ENCODE measurements around the gene TOP2B. TPM values are rescaled to one million over a fixed set of nuclear protein-coding genes. Genes with fewer than 3 reads are reported as not detected.

TOP2B gene
- total RNA-seq, 1 donor from 2014 or later, result 154 TPM

DNA sequence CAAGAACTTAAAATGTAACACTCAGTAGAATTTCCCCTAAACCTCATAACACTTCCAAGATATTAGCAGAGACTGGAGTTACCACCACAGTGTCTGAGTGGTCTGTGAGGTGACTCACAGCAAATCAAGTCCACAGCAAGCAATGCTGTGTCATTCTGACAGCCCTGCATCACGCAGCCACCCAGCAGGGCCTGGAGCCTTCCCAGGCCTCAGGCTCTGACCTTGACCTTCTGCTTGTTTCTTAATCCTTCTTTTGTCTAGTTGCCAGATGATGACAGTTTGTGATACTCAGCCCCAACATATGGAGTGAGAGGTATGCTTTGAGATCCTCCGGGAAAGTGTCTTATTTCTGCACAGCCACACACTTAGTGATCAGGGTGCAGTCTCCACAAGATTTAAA lies 82.5 kb downstream of the TOP2B start:
- peak; percentile 67 for DNase-seq (ENCODE audit: low read depth)

GRCh38 chr3:25581823-25582222 lies 82.9 kb downstream of the TOP2B start:
- DNase-seq (ENCODE audit: low read depth), result no peak

DNA sequence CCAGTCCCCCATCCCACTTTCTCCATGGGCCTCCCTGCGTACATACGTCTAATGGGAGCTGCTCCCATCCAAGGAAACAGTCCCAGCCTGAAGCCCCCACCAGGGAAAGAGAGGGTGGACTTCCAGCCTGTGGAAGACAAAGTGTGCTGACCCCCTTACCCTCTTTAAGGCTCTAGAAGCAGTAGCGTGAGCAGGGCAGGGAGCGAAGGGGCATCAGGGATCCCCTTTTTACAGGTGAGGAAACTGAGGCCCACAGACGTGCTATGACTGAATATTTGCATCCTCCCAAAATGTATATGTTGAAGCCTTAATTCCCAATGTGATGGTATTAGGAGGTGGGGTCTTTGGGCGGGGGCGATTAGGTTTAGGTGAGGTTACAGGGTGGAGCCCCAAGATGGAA lies 83.4 kb downstream of the TOP2B start:
- DNase-seq (ENCODE audit: low read depth), result no peak

- no peak for DNase-seq (ENCODE audit: low read depth)
Observed at GRCh38 chr3:25580534-25580933, 84.2 kb downstream of the TOP2B start.

- DNase-seq (ENCODE audit: low read depth), result no peak
Observed at GRCh38 chr3:25578059-25578458, 86.6 kb downstream of the TOP2B start.

DNA sequence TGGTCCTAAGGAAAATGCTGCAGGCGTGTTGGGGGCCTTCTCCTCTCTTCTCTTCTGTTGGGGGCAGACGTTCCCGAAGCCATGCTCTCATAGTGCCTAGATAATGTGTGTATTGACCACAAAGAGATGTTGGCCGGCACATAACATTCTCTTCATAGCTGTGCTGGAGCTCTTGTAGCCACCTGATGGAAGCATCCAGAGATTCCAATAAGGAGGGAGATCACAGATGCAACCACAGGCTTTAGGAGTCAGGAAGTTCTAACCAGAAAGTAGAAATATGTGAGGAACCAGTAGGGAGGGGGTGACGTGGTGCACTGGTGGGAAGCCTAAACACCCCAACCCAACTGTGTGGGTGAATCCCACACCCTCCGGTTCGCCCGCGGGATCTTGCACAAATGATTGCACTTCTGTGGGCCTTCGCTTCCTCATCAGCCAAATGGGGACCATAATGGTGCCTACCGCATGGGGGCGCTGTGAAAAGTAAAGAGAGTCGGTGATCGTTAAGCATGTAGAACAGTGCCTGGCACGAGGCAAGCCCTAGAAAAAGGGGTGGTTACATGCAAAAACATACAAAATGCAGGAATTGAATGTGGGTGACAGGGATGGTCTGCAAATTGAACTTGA lies 87.8 kb downstream of the TOP2B start:
- no peak for DNase-seq (ENCODE audit: low read depth)

DNA sequence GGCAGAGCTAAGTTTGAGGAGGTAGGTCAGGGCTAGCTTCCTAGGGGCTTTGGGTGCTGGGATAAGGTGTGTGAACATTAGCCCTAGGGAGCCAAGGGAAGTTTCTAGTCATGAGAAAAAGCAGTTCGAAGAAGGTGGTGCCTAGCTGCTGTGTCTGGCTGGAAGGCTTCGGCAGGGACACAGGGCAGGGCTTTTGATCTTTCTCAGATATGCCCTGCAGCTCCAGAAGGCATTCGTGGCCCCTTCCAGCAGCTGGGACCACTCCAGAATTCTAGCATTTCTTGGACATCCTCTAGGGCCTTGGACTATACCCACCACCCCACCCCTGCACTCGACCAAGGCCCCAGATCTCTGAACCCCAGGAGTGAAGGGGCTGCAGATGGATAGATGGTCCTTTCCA lies 88.6 kb downstream of the TOP2B start:
- DNase-seq (ENCODE audit: low read depth), result no peak

DNA sequence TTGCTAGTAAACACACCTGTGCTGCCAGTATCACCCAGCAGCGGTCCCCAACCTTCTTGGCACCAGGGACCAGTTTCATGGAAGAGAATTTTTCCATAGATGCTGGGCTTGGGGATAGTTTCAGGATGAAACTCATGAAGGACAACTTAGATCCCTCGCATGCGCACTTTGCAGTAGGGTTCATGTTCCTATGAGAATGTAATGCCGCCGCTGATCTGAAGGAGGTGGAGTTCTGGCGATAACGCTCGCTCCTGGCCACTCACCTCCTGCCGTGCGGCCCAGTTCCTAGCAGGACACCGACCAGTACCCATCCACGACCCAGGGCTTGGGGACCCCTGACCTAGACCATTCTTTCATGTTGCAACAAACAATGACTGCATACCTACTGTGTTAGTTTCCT lies 89.7 kb downstream of the TOP2B start:
- no peak for DNase-seq (ENCODE audit: low read depth)

DNA sequence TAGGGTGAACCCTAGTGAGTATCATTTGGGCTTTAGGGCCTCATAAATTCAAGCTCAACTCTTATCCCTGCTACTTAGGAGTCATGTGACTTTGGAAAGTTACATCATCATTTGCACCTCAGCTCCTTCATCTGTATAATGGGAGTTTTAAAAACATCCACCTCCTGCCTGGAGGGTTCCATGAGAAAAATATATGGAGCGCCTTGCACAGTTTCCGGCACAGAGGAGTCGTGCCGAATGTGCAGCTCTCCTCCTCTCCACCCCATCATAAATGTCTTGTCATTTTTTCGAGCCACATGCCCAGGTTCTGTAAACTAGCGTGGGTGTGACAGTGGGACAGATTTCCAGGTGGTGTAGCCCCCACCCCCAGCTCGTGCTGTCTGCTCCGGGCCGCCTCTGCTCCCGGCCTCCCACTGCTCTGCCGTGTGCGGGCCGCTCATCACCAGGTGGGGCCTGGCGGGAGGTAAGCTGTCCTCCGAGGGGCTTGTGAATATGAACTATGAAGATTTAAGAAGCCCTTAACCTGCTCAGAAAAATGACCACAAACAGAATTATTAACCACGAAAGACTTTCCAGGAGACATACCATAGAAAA lies 90.4 kb downstream of the TOP2B start:
- no peak for DNase-seq (ENCODE audit: low read depth)

DNA sequence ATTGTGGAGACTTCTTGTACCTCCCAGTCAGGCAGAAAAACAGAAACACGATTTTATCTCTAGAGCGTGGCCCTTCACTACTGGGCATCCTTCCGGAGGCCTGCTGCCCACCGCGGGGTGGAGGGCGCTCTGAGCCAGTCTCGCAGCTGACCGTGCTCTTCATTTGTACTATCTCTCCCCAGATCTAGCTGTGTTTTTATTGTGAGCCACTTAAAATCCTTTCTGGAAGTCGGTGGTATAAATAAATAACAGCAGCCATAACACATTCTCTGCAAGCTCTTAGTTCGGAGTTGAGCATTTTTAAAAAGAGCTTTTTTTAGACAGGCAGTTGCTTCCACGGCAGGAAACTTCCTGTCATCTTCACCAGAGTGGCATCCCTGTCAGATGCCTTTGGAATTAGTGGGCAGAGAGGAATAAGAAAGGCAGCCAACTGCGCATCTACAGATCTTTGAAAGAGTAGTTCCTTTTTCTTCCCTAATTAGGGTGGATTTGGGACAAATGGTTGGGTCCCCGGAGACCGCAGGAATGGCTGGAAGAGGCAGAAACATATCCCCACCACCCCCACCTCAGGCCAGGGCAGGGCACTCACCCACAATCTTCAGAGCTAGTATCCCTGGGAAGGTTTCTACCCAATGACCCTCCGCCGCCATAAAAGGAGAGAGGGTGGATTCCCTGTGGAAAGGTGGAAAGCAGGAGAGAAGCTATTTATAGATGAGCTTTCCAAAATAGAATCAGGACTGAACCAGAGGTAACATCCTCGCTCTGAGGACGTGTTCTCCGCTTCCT lies 91.1 kb downstream of the TOP2B start:
- no peak for DNase-seq (ENCODE audit: low read depth)

- DNase-seq (ENCODE audit: low read depth), result no peak
Observed at GRCh38 chr3:25572919-25573385, 91.8 kb downstream of the TOP2B start.

DNA sequence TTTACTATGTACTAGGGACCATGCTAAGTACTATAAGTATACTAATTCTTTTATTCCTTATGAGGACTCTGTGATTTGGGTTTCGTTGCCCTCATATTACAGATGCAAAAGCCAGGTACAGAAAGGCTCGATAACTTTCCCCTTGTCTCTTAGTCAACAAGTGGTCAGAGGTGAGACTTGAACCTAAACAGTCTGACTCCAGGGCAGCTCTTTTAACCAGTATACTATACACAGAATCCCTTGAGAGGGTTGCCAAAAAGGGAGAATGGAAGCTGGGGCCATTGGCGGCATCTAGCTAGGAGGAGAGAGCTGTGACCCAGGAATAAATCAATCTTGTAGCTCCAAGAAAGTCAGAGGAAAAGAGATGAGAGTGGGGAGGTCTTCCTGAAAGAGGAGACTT lies 92.4 kb downstream of the TOP2B start:
- DNase-seq (ENCODE audit: low read depth), result no peak

GRCh38 chr3:25571285-25571684 lies 93.4 kb downstream of the TOP2B start:
- DNase-seq (ENCODE audit: low read depth), result no peak

GRCh38 chr3:25568525-25569078 lies 96.1 kb downstream of the TOP2B start:
- no peak for DNase-seq (ENCODE audit: low read depth)

- DNase-seq (ENCODE audit: low read depth), result no peak
Observed at GRCh38 chr3:25567806-25568524, 96.7 kb downstream of the TOP2B start.

- no peak for DNase-seq (ENCODE audit: low read depth)
Observed at GRCh38 chr3:25567388-25567787, 97.3 kb downstream of the TOP2B start.

GRCh38 chr3:25566358-25566920 lies 98.3 kb downstream of the TOP2B start:
- no peak for DNase-seq (ENCODE audit: low read depth)

DNA sequence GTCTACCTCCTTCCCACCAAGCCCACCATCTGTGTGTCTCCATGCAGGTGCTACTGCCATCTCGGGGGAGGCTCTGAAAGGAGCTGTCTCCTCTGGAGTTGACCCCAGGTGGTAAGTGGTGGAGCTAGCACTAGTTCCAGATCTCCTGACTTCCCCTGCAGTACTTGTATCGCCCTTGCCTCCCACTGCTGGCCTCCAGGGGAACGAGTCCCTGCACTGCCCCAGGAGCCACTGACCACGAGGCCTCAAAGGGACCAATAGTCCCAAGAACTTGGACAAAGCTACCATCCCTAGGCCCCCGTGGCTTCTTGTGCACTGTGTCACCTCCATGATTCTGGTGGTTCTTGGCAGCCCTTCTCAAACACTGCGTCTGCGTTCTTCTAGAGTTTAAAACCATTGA lies 98.9 kb downstream of the TOP2B start:
- no peak for DNase-seq (ENCODE audit: low read depth)

DNA sequence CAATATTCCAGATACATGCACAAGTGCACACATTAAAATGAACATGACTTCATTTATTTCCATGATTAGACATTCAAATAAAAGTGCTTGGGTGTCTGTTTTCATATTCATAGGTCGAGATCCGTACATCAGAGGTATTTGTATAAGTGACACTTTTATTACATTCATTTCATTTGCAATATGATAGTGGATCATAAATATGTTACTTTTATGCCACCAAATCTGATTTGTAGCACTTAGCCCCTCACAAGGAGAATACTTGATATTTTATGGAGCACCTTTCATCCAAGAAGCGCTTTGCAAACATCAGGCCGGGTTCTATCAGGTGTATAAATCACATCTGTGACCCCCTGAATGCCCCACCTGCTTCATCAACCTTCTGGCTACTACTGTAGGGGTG lies 100.6 kb downstream of the TOP2B start:
- DNase-seq (ENCODE audit: low read depth), result no peak

- no peak for DNase-seq (ENCODE audit: low read depth)
Observed at GRCh38 chr3:25563601-25564000, 101.1 kb downstream of the TOP2B start.

GRCh38 chr3:25558796-25559195 lies 105.9 kb downstream of the TOP2B start:
- no peak for DNase-seq (ENCODE audit: low read depth)

DNA sequence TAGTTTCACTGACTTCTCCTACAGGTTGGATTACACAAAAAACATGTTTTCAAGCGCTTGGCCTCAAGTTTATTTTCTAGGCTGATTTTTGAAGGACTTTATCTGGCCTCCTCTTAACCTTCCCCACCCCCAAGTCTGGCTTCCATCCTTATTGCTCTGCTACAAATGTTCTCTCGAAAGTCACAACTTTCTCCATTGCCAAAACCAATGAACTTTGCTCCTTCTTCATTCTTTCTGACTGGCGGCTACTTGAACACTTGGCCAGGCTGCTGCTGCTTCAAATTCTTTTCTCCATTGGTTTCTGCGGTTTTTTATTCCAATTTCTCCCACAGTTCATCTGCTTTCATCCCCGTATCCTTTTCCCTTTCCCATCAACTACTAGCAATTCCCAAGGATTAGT lies 106.6 kb downstream of the TOP2B start:
- DNase-seq (ENCODE audit: low read depth), result peak; percentile 36

All from renal cortical epithelial cell (primary cell).